Thoracic aorta (tissue), 2 donors: Measurements from ENCODE around the gene ZER1. TPM values are rescaled to one million over a fixed set of nuclear protein-coding genes. Genes with fewer than 3 reads are reported as not detected.
A peak's percentile ranks its signal among the peaks of the same experiment; 100 is the strongest.

Experiments
- ATAC-seq: fragments of 150-250 bp; one replicate; pipeline ENCODE4 v1.8.0; 2017; ENCODE audit warnings: low read depth; ENCODE audit not compliant: insufficient number of reproducible peaks, low FRiP score
- DNase-seq: peaks from one replicate; pipeline ENCODE4 v3.0.0-alpha.2; 2020; ENCODE audit warnings: low spot score
- H3K27ac ChIP-seq, 2 donors: fragments of 200-600 bp; sonication (generic); 1 replicate in 1 of 2; 2 replicates in 1 of 2; pipeline ENCODE4 v1.5.1; 2016; ENCODE audit warnings: mild to moderate bottlenecking in 2 of 2, moderate library complexity in 2 of 2
- H3K27me3 ChIP-seq: fragments of 200-600 bp; sonication (generic); replicated peaks from 2 replicates; pipeline ENCODE4 v1.6.0; 2016; ENCODE audit warnings: mild to moderate bottlenecking; ENCODE audit not compliant: insufficient read depth
- H3K36me3 ChIP-seq: fragments of 200-600 bp; sonication (generic); one replicate; pipeline ENCODE4 v1.5.1; 2016
- H3K4me1 ChIP-seq, 2 donors: fragments of 200-600 bp; sonication (generic); 1 replicate in 1 of 2; 2 replicates in 1 of 2; pipeline versions ENCODE4 v1.5.1 to v1.6.0; 2016; ENCODE audit warnings: low read depth in 2 of 2, mild to moderate bottlenecking in 1 of 2; ENCODE audit not compliant: control insufficient read depth in 1 of 2
- H3K4me3 ChIP-seq: fragments of 200-600 bp; sonication (generic); 2 replicates; pipeline ENCODE4 v1.5.1; 2016; ENCODE audit warnings: mild to moderate bottlenecking
- H3K9me3 ChIP-seq: fragments of 200-600 bp; sonication (generic); 2 replicates; pipeline ENCODE4 v1.5.1; 2016
- total RNA-seq, 2 donors: library from RNA; depleted of rRNA; stranded (reverse); fragments of >200 nt; gene quantifications; one replicate each; pipeline versions ENCODE4 v1.1.0 to v1.2.3, GENCODE V29; 2016
- TF ChIP-seq, protein P1 (sequence below): fragments of 200-600 bp; sonication (generic); IDR thresholded peaks from one replicate; pipeline ENCODE4 v1.5.1; 2019; ENCODE audit warnings: antibody characterized with exemption

The ZER1 gene
- 10 to 100 TPM; 42.5 to 65.4 TPM for total RNA-seq

GRCh38 chr9:128771745-128772519, at the start of gene ZER1:
ZER1 (minus strand) TSS chr9:128771927; CDS start chr9:128755565, 16,362 bp downstream.
- ATAC-seq (peak; percentile 87), DNase-seq (peak; percentile 74)
- Histone ChIP-seq H3K4me3 (peak within 1 kb of the TSS; percentile 100), H3K36me3 (peaks cover 8% of the 10 kb centered on the region), H3K9me3 (no peaks in the 10 kb centered on the region), H3K27me3 (no peaks in the 10 kb centered on the region), H3K27ac (peak within 1 kb of the TSS; percentile 89 to 93), H3K4me1 (peaks cover 10 to 32% of the 10 kb centered on the region in 2 donors)
- TF ChIP-seq, protein P1, sequence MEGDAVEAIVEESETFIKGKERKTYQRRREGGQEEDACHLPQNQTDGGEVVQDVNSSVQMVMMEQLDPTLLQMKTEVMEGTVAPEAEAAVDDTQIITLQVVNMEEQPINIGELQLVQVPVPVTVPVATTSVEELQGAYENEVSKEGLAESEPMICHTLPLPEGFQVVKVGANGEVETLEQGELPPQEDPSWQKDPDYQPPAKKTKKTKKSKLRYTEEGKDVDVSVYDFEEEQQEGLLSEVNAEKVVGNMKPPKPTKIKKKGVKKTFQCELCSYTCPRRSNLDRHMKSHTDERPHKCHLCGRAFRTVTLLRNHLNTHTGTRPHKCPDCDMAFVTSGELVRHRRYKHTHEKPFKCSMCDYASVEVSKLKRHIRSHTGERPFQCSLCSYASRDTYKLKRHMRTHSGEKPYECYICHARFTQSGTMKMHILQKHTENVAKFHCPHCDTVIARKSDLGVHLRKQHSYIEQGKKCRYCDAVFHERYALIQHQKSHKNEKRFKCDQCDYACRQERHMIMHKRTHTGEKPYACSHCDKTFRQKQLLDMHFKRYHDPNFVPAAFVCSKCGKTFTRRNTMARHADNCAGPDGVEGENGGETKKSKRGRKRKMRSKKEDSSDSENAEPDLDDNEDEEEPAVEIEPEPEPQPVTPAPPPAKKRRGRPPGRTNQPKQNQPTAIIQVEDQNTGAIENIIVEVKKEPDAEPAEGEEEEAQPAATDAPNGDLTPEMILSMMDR, result no peak

GRCh38 chr9:128820665-128821583, 49.2 kb upstream of the ZER1 start:
- H3K9me3 ChIP-seq, result no peaks in the 10 kb centered on the region
- ATAC-seq, result no peak
- TF ChIP-seq, protein P1, result no peak

DNA sequence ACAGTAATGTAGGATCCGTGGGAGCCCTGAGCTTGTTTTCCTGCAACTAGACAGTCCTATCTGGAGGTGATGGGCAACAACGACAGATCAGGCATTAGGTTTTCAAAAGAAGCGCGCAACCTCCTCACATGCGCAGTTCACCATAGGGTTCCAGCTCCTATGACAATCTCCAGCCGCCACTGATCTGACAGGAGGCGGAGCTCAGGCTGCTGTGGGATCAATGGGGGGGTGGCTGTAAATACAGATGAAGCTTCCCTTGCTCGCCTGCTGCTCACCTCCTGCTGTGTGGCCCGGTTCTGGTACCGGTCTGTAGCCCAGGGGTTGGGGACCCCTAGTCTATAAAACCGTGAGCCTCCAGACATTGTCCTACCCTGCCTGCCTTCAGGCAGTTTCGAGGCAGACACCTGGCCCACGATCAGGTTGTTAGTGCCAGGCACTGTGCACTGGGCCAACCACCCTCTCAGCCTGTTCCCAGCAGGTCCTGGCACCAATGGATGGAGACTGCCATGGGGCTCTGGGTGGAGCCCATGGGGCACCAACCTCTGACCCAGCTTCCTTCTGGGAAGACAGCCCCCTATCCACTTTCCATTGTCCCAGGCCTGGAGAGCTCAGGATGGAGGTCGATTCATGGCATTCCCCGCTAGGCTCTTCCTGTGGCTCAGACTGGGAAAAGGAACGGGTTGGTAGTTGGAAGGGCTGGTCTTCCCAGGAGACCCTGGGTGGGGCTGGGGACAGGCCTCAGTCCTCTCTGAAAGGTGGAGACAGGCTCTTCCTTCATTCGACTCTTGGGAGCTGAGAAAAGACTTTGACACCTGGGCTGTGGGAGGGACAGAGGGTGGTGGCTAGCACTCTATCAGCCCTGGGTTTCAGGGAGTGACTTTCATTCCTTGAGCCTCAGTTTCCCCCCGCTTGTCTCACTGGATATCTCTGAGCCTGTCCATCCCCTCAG, 48.3 kb upstream of the ZER1 start:
- peak overlapping the region; percentile 75 for H3K4me3 ChIP-seq
- ATAC-seq (no peak), DNase-seq (no peak)
- TF ChIP-seq, protein P1, result no peak
- peaks cover 23% of the 10 kb centered on the region for H3K36me3 ChIP-seq
- H3K4me1 ChIP-seq, result peaks cover 8 to 12% of the 10 kb centered on the region in 2 donors
- H3K27me3 ChIP-seq, result no peaks in the 10 kb centered on the region
- H3K27ac ChIP-seq, result no peak overlapping the region
- H3K9me3 ChIP-seq, result no peaks in the 10 kb centered on the region

More at GRCh38 chr9:128820665-128821583, 49.2 kb upstream of the ZER1 start:
- no peaks in the 10 kb centered on the region for H3K27me3 ChIP-seq
- no peak overlapping the region for H3K4me3 ChIP-seq
- H3K36me3 ChIP-seq, result peaks cover 26% of the 10 kb centered on the region
- H3K27ac ChIP-seq, result no peak overlapping the region
- H3K4me1 ChIP-seq, result peaks cover 8 to 12% of the 10 kb centered on the region in 2 donors
- no peak for DNase-seq

DNA sequence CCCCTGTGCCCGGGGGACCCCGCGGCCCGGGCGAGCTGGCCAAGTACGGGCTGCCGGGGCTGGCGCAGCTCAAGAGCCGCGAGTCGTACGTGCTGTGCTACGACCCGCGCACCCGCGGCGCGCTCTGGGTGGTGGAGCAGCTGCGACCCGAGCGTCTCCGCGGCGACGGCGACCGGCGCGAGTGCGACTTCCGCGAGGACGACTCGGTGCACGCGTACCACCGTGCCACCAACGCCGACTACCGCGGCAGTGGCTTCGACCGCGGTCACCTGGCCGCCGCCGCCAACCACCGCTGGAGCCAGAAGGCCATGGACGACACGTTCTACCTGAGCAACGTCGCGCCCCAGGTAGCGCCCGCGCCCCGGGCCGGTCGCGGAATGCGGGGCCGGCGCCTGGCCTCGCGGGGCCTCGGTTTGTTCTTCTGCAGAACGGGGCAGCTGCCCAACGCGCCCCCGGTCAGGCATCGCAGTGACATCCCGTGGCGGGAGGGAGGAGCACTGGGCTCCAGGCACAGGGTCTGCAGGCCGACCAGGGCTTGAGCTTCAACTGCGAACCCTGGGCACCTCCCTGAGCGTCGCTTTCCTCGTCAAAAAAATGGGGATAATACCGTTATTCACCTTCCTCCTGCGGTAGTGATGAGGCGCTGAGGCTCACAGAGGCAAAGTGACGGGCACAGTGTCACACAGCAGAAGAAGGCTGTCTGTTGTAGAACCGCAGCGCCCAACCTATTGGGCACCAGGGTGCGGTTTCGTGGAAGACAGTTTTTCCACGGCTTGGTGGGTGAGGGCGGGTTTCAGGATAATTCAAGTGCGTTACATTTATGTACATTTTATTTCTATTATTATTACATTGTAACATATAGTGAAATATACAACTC, 47.4 kb upstream of the ZER1 start:
- Histone ChIP-seq H3K36me3 (peaks cover 22% of the 10 kb centered on the region), H3K27me3 (no peaks in the 10 kb centered on the region), H3K4me3 (peak overlapping the region; percentile 75), H3K4me1 (peaks cover 8 to 12% of the 10 kb centered on the region in 2 donors), H3K27ac (peak overlapping the region; percentile 84), H3K9me3 (no peaks in the 10 kb centered on the region)
- no peak for ATAC-seq
- TF ChIP-seq, protein P1, result no peak
- no peak for DNase-seq
